ENCODE results near the gene YIPF4. TPM values are rescaled to one million over a fixed set of nuclear protein-coding genes. Genes with fewer than 3 reads are reported as not detected.
"Not testable (repeated sequence)": the region's sequence is repeated elsewhere in the genome, so short reads cannot be mapped to it uniquely, and the experiment has no call there.

The YIPF4 gene
- total and polyA plus RNA-seq, 5 experiments from 2014 or later, result 14.7 to 31.9 (median 16.1) TPM

GRCh38 chr2:32291746-32292145 is 14.0 kb downstream of the YIPF4 start:
- H3K4me1 Mint-ChIP-seq, result peaks cover 11 to 28% (median 24%) of the 10 kb centered on the region in 4 donors
- H3K27me3 Mint-ChIP-seq, result no peaks in the 10 kb centered on the region
- H3K27ac Mint-ChIP-seq, result no peak overlapping the region
- H3K4me3 Mint-ChIP-seq, result no peak overlapping the region
- H3K9me3 Mint-ChIP-seq, result peaks cover 0 to 6% (median 0%) of the 10 kb centered on the region in 9 donors
- no peak for DNase-seq
- H3K36me3 Mint-ChIP-seq, result peaks cover 9 to 59% (median 20%) of the 10 kb centered on the region in 3 donors
- ATAC-seq, result no peak
- POLR2A ChIA-PET, result no interaction called here

- Mint-ChIP-seq H3K4me1 (peaks cover 5 to 14% (median 10%) of the 10 kb centered on the region in 4 donors), H3K36me3 (peaks cover 9 to 57% (median 20%) of the 10 kb centered on the region in 3 donors)
- H3K4me3 Mint-ChIP-seq, DNase-seq, H3K27ac Mint-ChIP-seq, ATAC-seq, H3K27me3 Mint-ChIP-seq, POLR2A ChIA-PET, H3K9me3 Mint-ChIP-seq: not testable (repeated sequence)
Measured at GRCh38 chr2:32293493-32293892, 15.8 kb downstream of the YIPF4 start.

- H3K4me3 Mint-ChIP-seq, H3K4me1 Mint-ChIP-seq, DNase-seq, H3K27ac Mint-ChIP-seq, ATAC-seq, H3K27me3 Mint-ChIP-seq, POLR2A ChIA-PET, H3K9me3 Mint-ChIP-seq: not testable (repeated sequence)
- peaks cover 9 to 63% (median 23%) of the 10 kb centered on the region in 3 donors for H3K36me3 Mint-ChIP-seq
Measured at GRCh38 chr2:32293966-32294562, 16.4 kb downstream of the YIPF4 start.

- DNase-seq, result no peak
- no peaks in the 10 kb centered on the region for H3K9me3 Mint-ChIP-seq
- H3K36me3 Mint-ChIP-seq, result peaks cover 0 to 25% (median 12%) of the 10 kb centered on the region in 3 donors
- no peak overlapping the region for H3K27ac Mint-ChIP-seq
- H3K4me1 Mint-ChIP-seq, result no peaks in the 10 kb centered on the region
- no peaks in the 10 kb centered on the region for H3K27me3 Mint-ChIP-seq
- ATAC-seq, result no peak
- POLR2A ChIA-PET, result no interaction called here
- H3K4me3 Mint-ChIP-seq, result no peak overlapping the region
Measured at GRCh38 chr2:32310577-32310976, 32.9 kb downstream of the YIPF4 start.

- Mint-ChIP-seq H3K27me3 (no peaks in the 10 kb centered on the region), H3K4me1 (no peaks in the 10 kb centered on the region), H3K27ac (no peak overlapping the region), H3K36me3 (peaks cover 0 to 14% (median 7%) of the 10 kb centered on the region in 3 donors), H3K9me3 (no peaks in the 10 kb centered on the region), H3K4me3 (no peak overlapping the region)
- ATAC-seq, result no peak
- POLR2A ChIA-PET, result interaction anchor here (1.0 kb wide), 1 partner anchor 42 kb away, joined by 3 read pairs; the partner anchor contains the start of gene BIRC6
- no peak for DNase-seq
Measured at GRCh38 chr2:32314886-32315285, 37.2 kb downstream of the YIPF4 start.

GRCh38 chr2:32328679-32329078 is 51.0 kb downstream of the YIPF4 start:
- H3K9me3 Mint-ChIP-seq, ATAC-seq, H3K27ac Mint-ChIP-seq, POLR2A ChIA-PET, DNase-seq, H3K4me3 Mint-ChIP-seq, H3K4me1 Mint-ChIP-seq, H3K27me3 Mint-ChIP-seq: not testable (repeated sequence)
- peaks cover 5 to 14% (median 9%) of the 10 kb centered on the region in 3 donors for H3K36me3 Mint-ChIP-seq

GRCh38 chr2:32329180-32329980 is 51.7 kb downstream of the YIPF4 start:
- H3K4me1 Mint-ChIP-seq, H3K27me3 Mint-ChIP-seq, H3K4me3 Mint-ChIP-seq, POLR2A ChIA-PET, H3K9me3 Mint-ChIP-seq, H3K27ac Mint-ChIP-seq, DNase-seq, ATAC-seq: not testable (repeated sequence)
- peaks cover 5 to 14% (median 9%) of the 10 kb centered on the region in 3 donors for H3K36me3 Mint-ChIP-seq

- Mint-ChIP-seq H3K36me3 (peaks cover 5 to 14% (median 9%) of the 10 kb centered on the region in 3 donors), H3K4me1 (peaks cover 0 to 2% (median 0%) of the 10 kb centered on the region in 4 donors), H3K4me3 (no peak overlapping the region), H3K9me3 (no peaks in the 10 kb centered on the region), H3K27ac (peak overlapping the region in 1 of 10 donors; percentile 34), H3K27me3 (no peaks in the 10 kb centered on the region)
- ATAC-seq (no peak), DNase-seq (no peak)
- POLR2A ChIA-PET, result no interaction called here
Measured at GRCh38 chr2:32330136-32330535, 52.4 kb downstream of the YIPF4 start.

- POLR2A ChIA-PET, result no interaction called here
- peaks cover 0 to 5% (median 2%) of the 10 kb centered on the region in 3 donors for H3K36me3 Mint-ChIP-seq
- no peaks in the 10 kb centered on the region for H3K9me3 Mint-ChIP-seq
- H3K4me1 Mint-ChIP-seq, result no peaks in the 10 kb centered on the region
- H3K27me3 Mint-ChIP-seq, result no peaks in the 10 kb centered on the region
- H3K4me3 Mint-ChIP-seq, result no peak overlapping the region
- H3K27ac Mint-ChIP-seq, result no peak overlapping the region
- ATAC-seq, result no peak
- DNase-seq, result no peak
Measured at GRCh38 chr2:32342801-32343200, 65.1 kb downstream of the YIPF4 start.

GRCh38 chr2:32350797-32351196 is 73.1 kb downstream of the YIPF4 start:
- not testable (repeated sequence) for H3K4me3 Mint-ChIP-seq, H3K27me3 Mint-ChIP-seq, H3K36me3 Mint-ChIP-seq, DNase-seq, H3K9me3 Mint-ChIP-seq, H3K4me1 Mint-ChIP-seq, ATAC-seq
- POLR2A ChIA-PET, result interaction anchor here (0.7 kb wide), 1 partner anchor 50 kb away, joined by 3 read pairs; no protein-coding TSS in a partner anchor
- H3K27ac Mint-ChIP-seq, result peak overlapping the region in 1 of 10 donors; percentile 78

GRCh38 chr2:32355976-32356680 is 78.4 kb downstream of the YIPF4 start:
- Mint-ChIP-seq H3K27me3 (no peaks in the 10 kb centered on the region), H3K9me3 (no peaks in the 10 kb centered on the region), H3K4me3 (peak overlapping the region; percentile 73 to 98 (median 90)), H3K27ac (peak overlapping the region; percentile 64 to 98 (median 94)), H3K36me3 (peaks cover 0 to 7% (median 0%) of the 10 kb centered on the region in 3 donors), H3K4me1 (peaks cover 20 to 39% (median 32%) of the 10 kb centered on the region in 4 donors)
- POLR2A ChIA-PET, result interaction anchor here (0.7 to 1.5 kb wide), 3 partner anchors 42 to 317 kb away, joined by 3 read pairs; partner anchors contain the start of genes DPY30 and SPAST
- peak in 3 of 10 donors; percentile 12 to 63 (median 18) for DNase-seq
- peak; percentile 7 to 8 for ATAC-seq

- peak within 1 kb of the TSS; percentile 64 to 98 (median 96) for H3K27ac Mint-ChIP-seq
- POLR2A ChIA-PET, result interaction anchor here (0.7 to 1.5 kb wide), 3 partner anchors 42 to 317 kb away, joined by 3 read pairs; partner anchors contain the start of genes DPY30 and SPAST
- peak within 1 kb of the TSS; percentile 73 to 98 (median 92) for H3K4me3 Mint-ChIP-seq
- peaks cover 26 to 46% (median 38%) of the 10 kb centered on the region in 4 donors for H3K4me1 Mint-ChIP-seq
- H3K27me3 Mint-ChIP-seq, result no peaks in the 10 kb centered on the region
- peaks cover 0 to 12% (median 3%) of the 10 kb centered on the region in 3 donors for H3K36me3 Mint-ChIP-seq
- DNase-seq, result peak; percentile 76 to 94 (median 85)
- ATAC-seq, result peak; percentile 89 to 90
- H3K9me3 Mint-ChIP-seq, result no peaks in the 10 kb centered on the region
Measured at GRCh38 chr2:32356681-32357317, 79.1 kb downstream of the YIPF4 start, which contains the start of gene BIRC6. Gene BIRC6, plus strand, starts transcription at chr2:32357023. Its CDS starts 139 bp downstream, at chr2:32357162.

Data from naive thymus-derived CD8-positive, alpha-beta T cell (primary cell).